ENCODE results near the gene RNF8.
"Not testable (repeated sequence)": the region's sequence is repeated elsewhere in the genome, so short reads cannot be mapped to it uniquely, and the experiment has no call there.

RNF8 gene

DNA sequence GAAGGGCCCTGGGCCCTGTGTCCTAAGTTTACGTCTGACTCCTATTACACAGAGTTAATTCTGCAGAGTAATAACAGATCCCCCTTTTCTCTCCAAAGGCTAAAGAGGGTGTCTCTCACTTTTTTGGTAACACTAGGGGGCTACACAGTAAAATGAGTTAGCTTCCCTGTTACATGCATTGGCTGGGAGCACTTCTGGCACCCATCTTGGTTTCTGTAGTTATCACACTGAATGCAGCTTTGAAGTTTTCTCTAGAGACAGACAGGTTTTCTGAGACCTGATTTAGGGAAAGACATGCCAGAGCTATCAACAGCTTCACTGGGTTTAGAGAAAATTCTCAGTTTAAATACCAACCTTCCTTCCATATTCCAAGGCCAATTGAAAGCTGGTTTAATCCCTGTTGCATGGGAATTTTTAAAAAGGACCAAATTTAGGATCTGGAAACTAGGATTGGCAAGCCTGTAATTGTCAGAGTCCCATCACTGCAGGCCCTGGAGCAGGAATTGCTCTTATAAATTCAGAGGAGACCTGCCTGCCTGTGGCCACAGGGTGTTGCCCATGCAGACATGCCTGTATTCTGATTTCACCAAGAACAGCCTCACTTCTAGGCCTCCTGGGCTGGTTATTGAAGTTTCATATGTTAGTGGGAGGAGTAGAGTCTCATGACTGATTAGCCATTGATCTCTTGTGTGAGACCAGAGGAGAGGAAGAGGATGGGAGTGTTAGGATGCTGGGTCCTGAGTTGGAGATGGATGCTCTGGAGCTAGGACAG, 29.4 kb downstream of the RNF8 start:
- no peaks in the 10 kb centered on the region for H3K27me3 ChIP-seq (ENCODE audit: low read depth, low read length)
- no peak overlapping the region for H3K27ac ChIP-seq (ENCODE audit: low read length)
- H3K4me3 ChIP-seq (ENCODE audit: low read depth in 1 of 2, low read length in 2 of 2), result no peak overlapping the region
- H3K9me3 ChIP-seq (ENCODE audit: control insufficient read depth in 1 of 2, low read length in 2 of 2), result no peaks in the 10 kb centered on the region
- no peaks in the 10 kb centered on the region for H3K4me1 ChIP-seq (ENCODE audit: control insufficient read depth in 1 of 2, insufficient read depth in 2 of 2, low read length in 2 of 2)
- peaks cover 18 to 45% of the 10 kb centered on the region in 2 donors for H3K36me3 ChIP-seq (ENCODE audit: control insufficient read depth in 1 of 2, insufficient read depth in 2 of 2, low read length in 2 of 2)

DNA sequence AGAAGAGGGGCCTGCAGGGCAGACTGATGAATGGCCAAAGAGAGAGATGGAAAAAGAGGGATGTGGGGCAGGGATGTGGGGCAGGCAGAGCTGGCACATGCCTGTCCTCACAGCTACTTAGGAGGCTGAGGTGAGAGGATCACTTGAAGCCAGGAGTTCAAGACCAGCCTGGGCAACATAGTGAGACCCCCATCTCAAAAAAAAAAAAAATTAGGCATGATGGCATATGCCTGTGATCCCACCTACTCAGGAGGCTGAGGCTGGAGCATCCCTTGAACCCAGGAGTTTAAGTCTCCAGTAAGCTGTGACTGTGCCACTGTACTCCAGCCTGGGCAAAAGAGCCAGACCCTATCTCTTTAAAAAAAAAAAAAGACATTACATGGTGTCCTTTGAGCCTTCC, 34.8 kb downstream of the RNF8 start:
- H3K27ac ChIP-seq (ENCODE audit: low read length), result no peak overlapping the region
- no peaks in the 10 kb centered on the region for H3K9me3 ChIP-seq (ENCODE audit: control insufficient read depth in 1 of 2, low read length in 2 of 2)
- H3K36me3 ChIP-seq (ENCODE audit: control insufficient read depth in 1 of 2, insufficient read depth in 2 of 2, low read length in 2 of 2), result peaks cover 43 to 47% of the 10 kb centered on the region in 2 donors
- H3K27me3 ChIP-seq (ENCODE audit: low read depth, low read length), result no peaks in the 10 kb centered on the region
- no peak overlapping the region for H3K4me3 ChIP-seq (ENCODE audit: low read depth in 1 of 2, low read length in 2 of 2)
- H3K4me1 ChIP-seq (ENCODE audit: control insufficient read depth in 1 of 2, insufficient read depth in 2 of 2, low read length in 2 of 2), result no peaks in the 10 kb centered on the region

DNA sequence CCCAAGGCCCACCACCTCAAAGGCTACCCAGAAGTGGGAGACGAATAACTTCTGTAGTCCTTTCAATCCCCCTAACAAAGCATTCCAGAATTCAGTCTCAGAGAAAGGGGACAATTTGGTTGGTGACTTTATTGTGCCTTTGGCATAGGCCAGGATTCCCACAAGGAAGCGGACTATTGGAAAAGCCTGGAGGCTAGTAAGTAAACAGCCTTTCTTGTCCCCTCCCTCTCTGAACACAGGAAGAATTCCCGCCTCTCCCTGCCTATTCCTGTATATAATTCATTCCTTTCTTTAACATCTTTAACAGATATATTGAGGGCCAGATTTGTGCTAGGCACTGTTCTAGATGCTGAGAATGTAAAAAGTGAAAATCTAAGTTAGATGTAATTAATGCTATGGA, 36.1 kb downstream of the RNF8 start:
- H3K27me3 ChIP-seq (ENCODE audit: low read depth, low read length), result no peaks in the 10 kb centered on the region
- no peak overlapping the region for H3K4me3 ChIP-seq (ENCODE audit: low read depth in 1 of 2, low read length in 2 of 2)
- H3K36me3 ChIP-seq (ENCODE audit: control insufficient read depth in 1 of 2, insufficient read depth in 2 of 2, low read length in 2 of 2), result peaks cover 44 to 47% of the 10 kb centered on the region in 2 donors
- no peaks in the 10 kb centered on the region for H3K4me1 ChIP-seq (ENCODE audit: control insufficient read depth in 1 of 2, insufficient read depth in 2 of 2, low read length in 2 of 2)
- H3K9me3 ChIP-seq (ENCODE audit: control insufficient read depth in 1 of 2, low read length in 2 of 2), result no peaks in the 10 kb centered on the region
- no peak overlapping the region for H3K27ac ChIP-seq (ENCODE audit: low read length)

DNA sequence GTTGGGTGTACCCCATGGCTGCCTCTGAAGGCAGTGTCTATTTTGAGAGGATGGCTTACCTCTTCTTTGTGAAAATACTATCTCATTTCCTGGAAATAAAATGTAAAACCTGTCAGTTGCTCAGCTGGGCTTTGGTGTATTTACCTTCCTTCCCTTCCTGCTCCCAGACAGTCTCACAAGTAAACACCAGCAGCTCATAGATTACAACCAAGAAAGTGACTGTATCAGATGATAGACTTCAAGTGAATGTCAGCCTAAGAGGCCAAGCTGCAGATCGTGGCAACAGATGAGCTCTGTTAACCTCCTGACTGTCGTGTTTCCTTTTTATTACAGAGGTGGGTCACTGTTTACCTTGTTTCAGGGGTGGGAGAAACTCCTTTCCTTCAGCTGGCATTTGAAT, 37.3 kb downstream of the RNF8 start:
- Histone ChIP-seq H3K4me3 (ENCODE audit: low read depth in 1 of 2, low read length in 2 of 2) (no peak overlapping the region), H3K36me3 (ENCODE audit: control insufficient read depth in 1 of 2, insufficient read depth in 2 of 2, low read length in 2 of 2) (peaks cover 44 to 47% of the 10 kb centered on the region in 2 donors), H3K9me3 (ENCODE audit: control insufficient read depth in 1 of 2, low read length in 2 of 2) (no peaks in the 10 kb centered on the region), H3K4me1 (ENCODE audit: control insufficient read depth in 1 of 2, insufficient read depth in 2 of 2, low read length in 2 of 2) (no peaks in the 10 kb centered on the region), H3K27ac (ENCODE audit: low read length) (no peak overlapping the region), H3K27me3 (ENCODE audit: low read depth, low read length) (no peaks in the 10 kb centered on the region)

DNA sequence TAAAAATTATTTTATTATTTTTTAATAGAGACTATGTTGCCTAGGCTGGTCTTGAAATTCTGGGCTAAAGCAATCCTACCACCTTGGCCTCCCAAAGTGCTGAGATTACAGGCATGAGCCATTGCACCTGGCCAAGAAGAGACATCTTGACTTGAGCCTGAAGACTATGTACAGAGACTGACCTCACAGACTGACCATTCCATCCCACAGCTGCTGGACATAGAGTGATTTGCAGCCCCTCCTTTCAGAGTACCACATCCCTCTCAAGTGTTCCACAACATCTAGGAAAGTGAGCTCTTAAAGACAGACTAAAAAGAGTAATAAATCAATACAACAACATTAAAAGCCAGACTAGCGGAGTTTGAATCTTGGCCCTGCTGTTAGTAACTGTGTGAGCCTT, 39.0 kb downstream of the RNF8 start:
- H3K4me1 ChIP-seq (ENCODE audit: control insufficient read depth in 1 of 2, insufficient read depth in 2 of 2, low read length in 2 of 2), result no peaks in the 10 kb centered on the region
- no peak overlapping the region for H3K27ac ChIP-seq (ENCODE audit: low read length)
- no peaks in the 10 kb centered on the region for H3K9me3 ChIP-seq (ENCODE audit: control insufficient read depth in 1 of 2, low read length in 2 of 2)
- peaks cover 28 to 41% of the 10 kb centered on the region in 2 donors for H3K36me3 ChIP-seq (ENCODE audit: control insufficient read depth in 1 of 2, insufficient read depth in 2 of 2, low read length in 2 of 2)
- no peaks in the 10 kb centered on the region for H3K27me3 ChIP-seq (ENCODE audit: low read depth, low read length)
- no peak overlapping the region for H3K4me3 ChIP-seq (ENCODE audit: low read depth in 1 of 2, low read length in 2 of 2)

DNA sequence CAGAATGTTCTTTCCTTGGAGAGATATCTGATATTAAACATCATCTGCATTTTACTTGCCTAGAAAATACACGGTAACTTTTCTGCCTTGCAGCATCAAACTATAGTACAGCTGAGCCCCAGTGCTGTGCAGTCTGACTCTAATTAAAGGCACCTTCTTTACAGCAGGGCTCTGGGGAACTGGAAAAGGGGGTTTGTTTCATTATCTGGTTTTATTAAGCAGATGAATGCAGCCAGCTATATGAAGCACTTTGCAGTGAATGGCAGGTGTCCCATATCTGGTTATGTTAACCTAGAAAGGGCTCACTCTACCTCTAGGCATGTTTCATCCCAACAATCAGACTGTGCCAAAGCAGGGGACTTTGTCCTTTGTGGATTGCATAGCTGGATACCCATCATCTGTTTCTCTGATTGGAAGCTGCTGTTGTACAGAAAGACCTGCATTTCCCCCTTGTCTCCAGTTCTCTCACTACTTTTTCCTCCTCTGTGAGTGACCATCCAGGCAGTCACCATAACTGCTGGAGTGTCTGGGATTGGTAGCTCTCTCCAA, 39.7 kb downstream of the RNF8 start:
- no peak overlapping the region for H3K27ac ChIP-seq (ENCODE audit: low read length)
- H3K27me3 ChIP-seq (ENCODE audit: low read depth, low read length), result no peaks in the 10 kb centered on the region
- no peaks in the 10 kb centered on the region for H3K9me3 ChIP-seq (ENCODE audit: control insufficient read depth in 1 of 2, low read length in 2 of 2)
- H3K4me3 ChIP-seq (ENCODE audit: low read depth in 1 of 2, low read length in 2 of 2), result no peak overlapping the region
- no peaks in the 10 kb centered on the region for H3K4me1 ChIP-seq (ENCODE audit: control insufficient read depth in 1 of 2, insufficient read depth in 2 of 2, low read length in 2 of 2)
- H3K36me3 ChIP-seq (ENCODE audit: control insufficient read depth in 1 of 2, insufficient read depth in 2 of 2, low read length in 2 of 2), result peaks cover 21 to 35% of the 10 kb centered on the region in 2 donors

DNA sequence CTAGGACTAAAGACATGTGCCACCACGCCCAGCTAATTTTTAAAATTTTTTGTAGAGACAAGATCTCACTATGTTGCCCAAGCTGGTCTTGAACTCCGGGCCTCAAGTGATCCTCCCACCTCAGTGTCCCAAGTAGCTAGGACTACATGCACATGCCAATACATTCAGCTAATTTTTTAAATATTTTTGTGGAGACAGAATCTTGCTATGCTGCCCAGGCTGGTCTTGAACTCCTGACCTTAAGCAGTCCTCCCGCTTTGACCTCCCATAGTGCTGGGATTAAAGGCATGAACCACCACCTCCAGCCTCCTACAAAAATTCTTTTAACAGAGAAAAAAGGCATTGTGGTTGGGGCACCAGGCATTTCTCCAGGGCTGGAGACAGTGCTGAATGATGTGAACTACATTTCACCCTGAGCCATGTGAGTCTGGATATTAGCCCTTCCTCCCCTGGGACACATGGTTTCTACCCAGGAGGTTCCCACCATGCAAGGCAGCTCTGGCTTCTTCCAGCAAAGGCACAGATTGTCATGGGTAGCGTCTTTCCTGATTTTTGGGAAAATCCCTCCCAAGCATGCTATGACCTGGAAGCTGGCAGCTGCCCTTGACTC, 42.9 kb downstream of the RNF8 start:
- H3K9me3 ChIP-seq (ENCODE audit: control insufficient read depth in 1 of 2, low read length in 2 of 2), result no peaks in the 10 kb centered on the region
- H3K4me1 ChIP-seq (ENCODE audit: control insufficient read depth in 1 of 2, insufficient read depth in 2 of 2, low read length in 2 of 2), result no peaks in the 10 kb centered on the region
- H3K27ac ChIP-seq (ENCODE audit: low read length), result no peak overlapping the region
- no peak overlapping the region for H3K4me3 ChIP-seq (ENCODE audit: low read depth in 1 of 2, low read length in 2 of 2)
- H3K36me3 ChIP-seq (ENCODE audit: control insufficient read depth in 1 of 2, insufficient read depth in 2 of 2, low read length in 2 of 2), result peaks cover 7 to 10% of the 10 kb centered on the region in 2 donors
- H3K27me3 ChIP-seq (ENCODE audit: low read depth, low read length), result no peaks in the 10 kb centered on the region

DNA sequence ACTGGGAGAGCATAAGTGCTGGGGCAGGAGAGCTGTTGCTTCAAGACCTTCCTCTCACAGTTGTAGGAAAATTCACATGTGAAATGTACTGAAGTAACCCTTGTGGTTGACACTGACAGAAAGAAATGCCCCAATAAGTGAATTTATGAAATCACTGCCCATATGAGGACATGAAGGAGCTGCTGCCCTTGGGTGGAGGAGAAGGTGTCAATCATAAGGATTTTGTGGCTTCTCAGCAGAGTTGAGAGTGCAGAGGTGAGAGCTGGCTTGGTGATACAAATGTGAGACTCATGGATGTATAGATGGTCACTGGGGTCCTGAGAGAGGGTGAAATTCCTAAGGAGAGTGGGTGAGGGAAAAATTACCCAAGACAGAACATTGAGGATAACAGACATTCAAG, 45.3 kb downstream of the RNF8 start:
- Histone ChIP-seq H3K4me1 (ENCODE audit: control insufficient read depth in 1 of 2, insufficient read depth in 2 of 2, low read length in 2 of 2) (no peaks in the 10 kb centered on the region), H3K36me3 (ENCODE audit: control insufficient read depth in 1 of 2, insufficient read depth in 2 of 2, low read length in 2 of 2) (peaks cover 0 to 7% of the 10 kb centered on the region in 2 donors), H3K27me3 (ENCODE audit: low read depth, low read length) (no peaks in the 10 kb centered on the region), H3K4me3 (ENCODE audit: low read depth in 1 of 2, low read length in 2 of 2) (no peak overlapping the region), H3K9me3 (ENCODE audit: control insufficient read depth in 1 of 2, low read length in 2 of 2) (no peaks in the 10 kb centered on the region), H3K27ac (ENCODE audit: low read length) (no peak overlapping the region)

DNA sequence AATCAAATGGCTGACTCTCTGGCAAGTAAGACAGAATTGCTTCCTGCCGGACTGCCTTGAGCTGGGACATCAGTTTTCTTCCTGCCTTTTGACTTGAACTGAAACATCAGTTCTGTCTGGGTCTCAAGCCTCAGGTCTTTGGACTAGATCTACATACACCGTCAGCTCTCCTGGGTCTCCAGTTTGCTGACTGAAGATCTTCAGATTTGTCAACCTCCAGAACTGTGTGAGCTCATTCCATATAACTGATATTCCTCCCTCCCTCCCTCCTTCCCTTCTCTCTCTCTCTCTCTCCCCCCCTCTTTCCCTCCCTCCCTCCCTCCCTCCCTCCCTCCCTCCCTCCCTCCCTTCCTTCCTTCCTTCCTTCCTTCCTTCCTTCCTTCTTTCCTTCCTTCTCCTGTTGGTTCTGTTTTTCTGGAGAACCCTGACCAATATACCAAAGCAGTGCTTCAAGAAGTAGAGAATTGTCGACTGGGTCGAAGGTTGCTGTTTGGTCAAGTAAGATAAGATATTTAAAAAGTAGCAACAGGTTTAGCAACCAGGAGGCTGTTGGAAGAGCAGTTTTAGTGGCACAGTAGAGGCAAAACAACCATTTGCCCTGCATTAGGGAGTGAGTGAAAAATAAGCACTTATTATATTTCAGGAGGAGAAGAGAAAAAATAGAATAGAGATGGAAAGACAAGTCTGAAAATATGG, 46.2 kb downstream of the RNF8 start:
- H3K9me3 ChIP-seq (ENCODE audit: control insufficient read depth in 1 of 2, low read length in 2 of 2), result no peaks in the 10 kb centered on the region
- H3K27me3 ChIP-seq (ENCODE audit: low read depth, low read length), result no peaks in the 10 kb centered on the region
- peaks cover 0 to 1% of the 10 kb centered on the region in 2 donors for H3K36me3 ChIP-seq (ENCODE audit: control insufficient read depth in 1 of 2, insufficient read depth in 2 of 2, low read length in 2 of 2)
- no peaks in the 10 kb centered on the region for H3K4me1 ChIP-seq (ENCODE audit: control insufficient read depth in 1 of 2, insufficient read depth in 2 of 2, low read length in 2 of 2)
- no peak overlapping the region for H3K27ac ChIP-seq (ENCODE audit: low read length)
- no peak overlapping the region for H3K4me3 ChIP-seq (ENCODE audit: low read depth in 1 of 2, low read length in 2 of 2)

DNA sequence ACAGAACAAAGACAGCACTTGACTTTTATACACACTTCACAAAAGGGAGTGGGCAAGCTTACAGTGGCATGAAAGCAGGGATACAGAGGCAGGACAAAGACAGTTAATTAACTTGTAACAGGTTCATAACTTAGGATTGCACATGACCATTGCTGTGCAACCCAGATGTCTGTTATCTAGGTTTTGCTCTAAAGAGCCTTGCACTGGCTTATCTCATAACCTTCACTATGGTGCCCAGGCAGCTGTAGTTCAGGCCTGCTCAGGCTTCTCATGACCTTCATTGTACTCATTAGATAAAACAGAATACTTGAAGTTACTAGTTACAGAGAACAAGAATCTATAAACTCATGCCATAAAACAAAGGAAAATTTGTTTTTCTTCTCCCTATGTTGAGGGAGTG, 47.9 kb downstream of the RNF8 start:
- not testable (repeated sequence) for H3K4me1 ChIP-seq (ENCODE audit: control insufficient read depth in 1 of 2, insufficient read depth in 2 of 2, low read length in 2 of 2); H3K27me3 ChIP-seq (ENCODE audit: low read depth, low read length); H3K36me3 ChIP-seq (ENCODE audit: control insufficient read depth in 1 of 2, insufficient read depth in 2 of 2, low read length in 2 of 2); H3K27ac ChIP-seq (ENCODE audit: low read length); H3K4me3 ChIP-seq (ENCODE audit: low read depth in 1 of 2, low read length in 2 of 2); H3K9me3 ChIP-seq (ENCODE audit: control insufficient read depth in 1 of 2, low read length in 2 of 2)

DNA sequence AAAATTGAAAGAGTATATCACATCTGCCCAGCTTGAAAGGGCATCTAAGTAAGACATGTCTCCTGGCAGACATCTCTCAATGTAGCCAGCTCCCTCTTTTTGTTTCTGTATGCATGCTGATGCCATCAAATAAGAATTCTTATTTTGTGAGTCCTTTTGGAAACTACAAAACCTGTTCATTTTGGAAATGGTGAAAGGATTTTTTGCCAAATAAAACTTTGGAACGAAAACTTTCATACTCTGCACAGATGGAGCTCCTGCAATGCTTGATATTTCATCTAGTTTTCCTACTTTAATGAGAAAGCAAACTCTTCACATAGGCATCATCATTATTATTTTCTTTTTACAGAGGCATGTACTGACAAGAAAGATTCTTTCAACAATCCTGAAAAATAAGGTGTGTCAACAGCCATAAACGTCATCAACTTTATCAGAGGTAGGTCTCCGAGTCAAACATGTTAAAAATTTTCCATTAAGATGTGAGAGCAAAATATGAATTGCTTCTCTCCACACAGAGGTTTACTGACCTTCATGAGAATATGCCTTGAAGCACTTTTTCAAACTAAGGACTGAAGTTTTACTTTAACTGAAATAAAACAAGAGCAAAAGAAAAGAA, 53.1 kb downstream of the RNF8 start:
- Histone ChIP-seq H3K27ac (ENCODE audit: low read length) (no peak overlapping the region), H3K36me3 (ENCODE audit: control insufficient read depth in 1 of 2, insufficient read depth in 2 of 2, low read length in 2 of 2) (no peaks in the 10 kb centered on the region), H3K27me3 (ENCODE audit: low read depth, low read length) (no peaks in the 10 kb centered on the region), H3K4me3 (ENCODE audit: low read depth in 1 of 2, low read length in 2 of 2) (no peak overlapping the region), H3K9me3 (ENCODE audit: control insufficient read depth in 1 of 2, low read length in 2 of 2) (no peaks in the 10 kb centered on the region), H3K4me1 (ENCODE audit: control insufficient read depth in 1 of 2, insufficient read depth in 2 of 2, low read length in 2 of 2) (no peaks in the 10 kb centered on the region)

Data from muscle layer of duodenum (tissue), 2 donors.